Gastrocnemius medialis (tissue), 4 donors: ENCODE results near the gene PLAGL2.

Experiments used
- CTCF ChIP-seq, 5 experiments: fragments of 450-650 bp in 3 of 5; fragments of 200-600 bp in 2 of 5; sonication (generic) in 2 of 5; IDR thresholded peaks in 4 of 5; conservative IDR thresholded peaks in 1 of 5; 1 replicate in 4 of 5; 2 replicates in 1 of 5; pipeline ENCODE4 v1.5.1; 2016 to 2019; ENCODE audit warnings: antibody characterized with exemption in 5 of 5, mild to moderate bottlenecking in 3 of 5, moderate library complexity in 3 of 5
- POLR2A ChIP-seq, 2 donors: fragments of 450-650 bp; IDR thresholded peaks; one replicate each; pipeline ENCODE4 v1.6.1; 2017; ENCODE audit warnings: antibody characterized with exemption in 2 of 2, mild to moderate bottlenecking in 2 of 2, moderate library complexity in 2 of 2

- TF ChIP-seq CTCF (IDR thresholded peaks at IDR 0.05 in 4 of 5, conservative IDR thresholded peaks at IDR 0.05 in 1 of 5) (no peak), POLR2A (IDR thresholded peaks at IDR 0.05) (no peak)
These were observed 57.9 kb downstream of the PLAGL2 start for GRCh38 chr20:32149566-32150170.
